Neural progenitor cell (in vitro differentiated cells): ENCODE measurements around the gene CYTH3. TPM values are rescaled to one million over a fixed set of nuclear protein-coding genes. Genes with fewer than 3 reads are reported as not detected.

ENCODE experiments used
- DNase-seq: peaks from one replicate; pipeline ENCODE4 v3.0.0-alpha.2; 2016; ENCODE audit warnings: low spot score
- H2AFZ ChIP-seq: fragments of 200-600 bp; sonication (generic); replicated peaks from 2 replicates; pipeline ENCODE4 v1.6.1; 2016; ENCODE audit warnings: antibody characterized with exemption
- H3F3A ChIP-seq: fragments of 200-600 bp; sonication (generic); 2 replicates; pipeline ENCODE4 v1.6.1; 2016; ENCODE audit warnings: antibody characterized with exemption, low read depth
- H3K27ac ChIP-seq: fragments of 200-600 bp; sonication (generic); 2 replicates; pipeline ENCODE4 v1.5.1; 2016; ENCODE audit warnings: mild to moderate bottlenecking
- H3K27me3 ChIP-seq: fragments of 200-600 bp; sonication (generic); 2 replicates; pipeline ENCODE4 v1.6.1; 2016; ENCODE audit warnings: mild to moderate bottlenecking, moderate library complexity
- H3K36me3 ChIP-seq: fragments of 200-600 bp; sonication (generic); 2 replicates; pipeline ENCODE4 v1.5.1; 2016
- H3K4me1 ChIP-seq: fragments of 200-600 bp; sonication (generic); 2 replicates; pipeline ENCODE4 v1.6.1; 2016; ENCODE audit warnings: mixed run types
- H3K4me2 ChIP-seq: fragments of 200-600 bp; sonication (generic); 2 replicates; pipeline ENCODE4 v1.6.1; 2016
- H3K4me3 ChIP-seq: fragments of 200-600 bp; sonication (generic); 2 replicates; pipeline ENCODE4 v1.5.1; 2016
- H3K79me2 ChIP-seq: fragments of 200-600 bp; sonication (generic); 2 replicates; pipeline ENCODE4 v1.6.1; 2016; ENCODE audit warnings: low read depth
- H3K9ac ChIP-seq: fragments of 200-600 bp; sonication (generic); 2 replicates; pipeline ENCODE4 v1.6.1; 2016
- H3K9me3 ChIP-seq: fragments of 200-600 bp; sonication (generic); 2 replicates; pipeline ENCODE4 v1.5.1; 2016; ENCODE audit warnings: low read depth
- H4K20me1 ChIP-seq: fragments of 200-600 bp; sonication (generic); 2 replicates; pipeline ENCODE4 v1.6.1; 2016; ENCODE audit warnings: low read depth
- H3K27ac Mint-ChIP-seq: 3 replicates; pipeline ENCODE4 v1.8.0; 2021; ENCODE audit warnings: mixed read lengths
- H3K27me3 Mint-ChIP-seq: 2 replicates; pipeline ENCODE4 v1.8.0; 2022; ENCODE audit warnings: low read depth, mild to moderate bottlenecking, inconsistent platforms, moderate library complexity, mixed read lengths; ENCODE audit not compliant: insufficient read depth
- H3K36me3 Mint-ChIP-seq: 3 replicates; pipeline ENCODE4 v1.8.0; 2021; ENCODE audit warnings: mixed read lengths
- H3K4me1 Mint-ChIP-seq: 3 replicates; pipeline ENCODE4 v1.8.0; 2021; ENCODE audit warnings: mixed read lengths
- H3K4me3 Mint-ChIP-seq: 3 replicates; pipeline ENCODE4 v1.8.0; 2021; ENCODE audit warnings: mild to moderate bottlenecking, moderate library complexity, mixed read lengths
- H3K9me3 Mint-ChIP-seq: 3 replicates; pipeline ENCODE4 v1.8.0; 2020; ENCODE audit warnings: mixed read lengths
- EZH2 ChIP-seq: fragments of 200-600 bp; sonication (generic); IDR thresholded peaks from 2 replicates; pipeline ENCODE4 v1.6.1; 2017; ENCODE audit warnings: antibody characterized with exemption, mild to moderate bottlenecking, moderate library complexity
- EZH2phosphoT487 ChIP-seq: fragments of 200-600 bp; sonication (generic); IDR thresholded peaks from 2 replicates; pipeline ENCODE4 v1.6.1; 2017; ENCODE audit warnings: antibody characterized with exemption
- total RNA-seq: library from RNA; depleted of rRNA; stranded (reverse); fragments of >200 nt; gene quantifications from 2 replicates; pipeline ENCODE4 v1.2.3, GENCODE V29; 2015; ENCODE audit warnings: low replicate concordance
- TF ChIP-seq, protein P1 (sequence below): fragments of 200-600 bp; sonication (generic); IDR thresholded peaks from 2 replicates; pipeline ENCODE4 v1.5.1; 2017; ENCODE audit warnings: antibody characterized with exemption, mild to moderate bottlenecking

The CYTH3 gene
- total RNA-seq, 1 donor from 2014 or later: 10.9 TPM

GRCh38 chr7:6158424-6159096, 113.9 kb downstream of the CYTH3 start:
- Mint-ChIP-seq H3K27me3 (no peaks in the 10 kb centered on the region), H3K27ac (peak overlapping the region; percentile 85), H3K9me3 (no peaks in the 10 kb centered on the region), H3K4me3 (no peak overlapping the region), H3K4me1 (no peaks in the 10 kb centered on the region), H3K36me3 (peaks cover 22% of the 10 kb centered on the region)
- H3K79me2 ChIP-seq: no peaks in the 10 kb centered on the region
- TF ChIP-seq, protein P1, sequence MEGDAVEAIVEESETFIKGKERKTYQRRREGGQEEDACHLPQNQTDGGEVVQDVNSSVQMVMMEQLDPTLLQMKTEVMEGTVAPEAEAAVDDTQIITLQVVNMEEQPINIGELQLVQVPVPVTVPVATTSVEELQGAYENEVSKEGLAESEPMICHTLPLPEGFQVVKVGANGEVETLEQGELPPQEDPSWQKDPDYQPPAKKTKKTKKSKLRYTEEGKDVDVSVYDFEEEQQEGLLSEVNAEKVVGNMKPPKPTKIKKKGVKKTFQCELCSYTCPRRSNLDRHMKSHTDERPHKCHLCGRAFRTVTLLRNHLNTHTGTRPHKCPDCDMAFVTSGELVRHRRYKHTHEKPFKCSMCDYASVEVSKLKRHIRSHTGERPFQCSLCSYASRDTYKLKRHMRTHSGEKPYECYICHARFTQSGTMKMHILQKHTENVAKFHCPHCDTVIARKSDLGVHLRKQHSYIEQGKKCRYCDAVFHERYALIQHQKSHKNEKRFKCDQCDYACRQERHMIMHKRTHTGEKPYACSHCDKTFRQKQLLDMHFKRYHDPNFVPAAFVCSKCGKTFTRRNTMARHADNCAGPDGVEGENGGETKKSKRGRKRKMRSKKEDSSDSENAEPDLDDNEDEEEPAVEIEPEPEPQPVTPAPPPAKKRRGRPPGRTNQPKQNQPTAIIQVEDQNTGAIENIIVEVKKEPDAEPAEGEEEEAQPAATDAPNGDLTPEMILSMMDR: no peak
- TF ChIP-seq EZH2: no peak
- TF ChIP-seq EZH2phosphoT487: no peak
- H3K27me3 ChIP-seq: no peaks in the 10 kb centered on the region
- H4K20me1 ChIP-seq: peaks cover 8% of the 10 kb centered on the region
- peaks cover 11% of the 10 kb centered on the region for H3K36me3 ChIP-seq
- peaks cover 3% of the 10 kb centered on the region for H3K4me1 ChIP-seq
- peak overlapping the region; percentile 53 for H3K27ac ChIP-seq
- DNase-seq: no peak
- H3K9me3 ChIP-seq: no peaks in the 10 kb centered on the region
- peaks cover 9% of the 10 kb centered on the region for H3F3A ChIP-seq
- H3K4me3 ChIP-seq: no peak overlapping the region
- H3K4me2 ChIP-seq: no peak overlapping the region
- no peak overlapping the region for H3K9ac ChIP-seq
- no peak overlapping the region for H2AFZ ChIP-seq

DNA sequence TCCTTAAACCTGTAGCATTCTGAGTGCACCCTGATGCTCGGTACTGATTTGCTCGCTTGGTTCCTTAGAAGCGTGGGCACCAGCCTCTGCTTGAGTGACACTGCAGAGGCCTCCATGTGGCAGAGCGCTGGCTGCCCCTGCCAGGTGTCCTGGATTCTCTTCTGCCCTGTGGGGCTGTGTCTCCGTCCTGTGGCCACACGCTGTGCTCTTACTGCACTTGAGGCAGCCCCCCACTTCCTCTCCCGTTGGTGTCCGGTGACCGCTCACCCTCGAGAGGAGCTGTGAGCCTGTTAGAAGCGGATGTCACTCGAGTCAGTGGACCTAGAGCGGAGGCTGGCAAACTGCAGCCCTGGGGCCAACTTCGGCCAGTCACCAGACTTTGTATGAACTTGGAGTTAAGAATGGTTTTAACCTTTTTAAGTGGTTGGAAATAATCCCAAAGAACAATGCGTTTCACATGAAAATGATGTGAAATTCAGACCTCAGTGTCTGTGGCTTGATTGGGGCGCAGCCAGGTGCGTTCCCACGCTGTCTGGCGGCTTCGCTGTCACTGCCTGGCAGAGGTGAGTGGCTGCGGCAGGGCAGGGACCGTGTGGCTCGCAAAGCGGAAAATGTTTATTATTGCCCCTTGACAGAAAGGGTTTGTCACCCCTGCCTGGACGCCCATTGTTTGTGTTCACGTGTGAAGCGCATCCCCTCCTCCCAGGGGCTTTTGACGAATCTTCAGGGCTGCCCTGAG, 114.6 kb downstream of the CYTH3 start:
- Histone ChIP-seq H2AFZ (no peak overlapping the region), H3K27me3 (no peaks in the 10 kb centered on the region), H3F3A (peaks cover 9% of the 10 kb centered on the region), H3K9me3 (no peaks in the 10 kb centered on the region), H3K36me3 (peaks cover 11% of the 10 kb centered on the region), H3K9ac (no peak overlapping the region), H3K27ac (peak overlapping the region; percentile 53), H3K4me1 (peaks cover 3% of the 10 kb centered on the region), H3K79me2 (no peaks in the 10 kb centered on the region), H3K4me3 (no peak overlapping the region), H3K4me2 (no peak overlapping the region), H4K20me1 (peaks cover 8% of the 10 kb centered on the region)
- TF ChIP-seq EZH2: no peak
- TF ChIP-seq EZH2phosphoT487: no peak
- TF ChIP-seq, protein P1: no peak
- Mint-ChIP-seq H3K4me3 (no peak overlapping the region), H3K27me3 (no peaks in the 10 kb centered on the region), H3K27ac (peak overlapping the region; percentile 85), H3K36me3 (peaks cover 19% of the 10 kb centered on the region), H3K4me1 (no peaks in the 10 kb centered on the region), H3K9me3 (no peaks in the 10 kb centered on the region)
- no peak for DNase-seq

DNA sequence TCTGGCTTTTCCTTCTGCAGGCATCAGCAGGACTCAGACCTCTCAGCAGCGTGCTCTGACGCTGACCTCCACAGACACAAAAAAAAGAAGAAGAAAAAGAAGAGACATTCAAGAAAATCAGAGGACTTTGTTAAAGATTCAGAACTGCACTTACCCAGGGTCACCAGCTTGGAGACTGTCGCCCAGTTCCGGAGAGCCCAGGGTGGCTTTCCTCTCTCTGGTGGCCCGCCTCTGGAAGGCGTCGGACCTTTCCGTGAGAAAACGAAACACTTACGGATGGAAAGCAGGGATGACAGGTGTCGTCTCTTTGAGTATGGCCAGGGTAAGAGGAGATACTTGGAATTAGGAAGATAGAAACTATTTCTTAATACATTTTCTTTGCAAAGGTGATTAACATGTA, 115.7 kb downstream of the CYTH3 start:
- DNase-seq: no peak
- H4K20me1 ChIP-seq: peaks cover 8% of the 10 kb centered on the region
- H3K27me3 Mint-ChIP-seq: no peaks in the 10 kb centered on the region
- no peaks in the 10 kb centered on the region for H3K79me2 ChIP-seq
- no peak overlapping the region for H3K9ac ChIP-seq
- H3K4me2 ChIP-seq: no peak overlapping the region
- peaks cover 3% of the 10 kb centered on the region for H3K4me1 ChIP-seq
- no peak overlapping the region for H3K27ac Mint-ChIP-seq
- no peak overlapping the region for H3K4me3 ChIP-seq
- H3F3A ChIP-seq: peaks cover 9% of the 10 kb centered on the region
- H2AFZ ChIP-seq: no peak overlapping the region
- H3K27me3 ChIP-seq: no peaks in the 10 kb centered on the region
- TF ChIP-seq EZH2phosphoT487 (no peak), EZH2 (no peak)
- TF ChIP-seq, protein P1: no peak
- H3K27ac ChIP-seq: no peak overlapping the region
- no peaks in the 10 kb centered on the region for H3K9me3 ChIP-seq
- no peaks in the 10 kb centered on the region for H3K9me3 Mint-ChIP-seq
- peaks cover 11% of the 10 kb centered on the region for H3K36me3 ChIP-seq
- no peaks in the 10 kb centered on the region for H3K4me1 Mint-ChIP-seq
- peaks cover 23% of the 10 kb centered on the region for H3K36me3 Mint-ChIP-seq
- H3K4me3 Mint-ChIP-seq: no peak overlapping the region
